Measurements from ENCODE around the gene LONRF3.

The LONRF3 gene

GRCh38 chrX:118974908-118975671 lies 672 bp downstream of the LONRF3 start:
- DNase-seq (ENCODE audit: low read depth): no peak
- H3K4me3 ChIP-seq (ENCODE audit: low read depth, low read length): peak overlapping the region; percentile 11

GRCh38 chrX:118975831-118976598 lies 1.6 kb downstream of the LONRF3 start:
- peak; percentile 13 for DNase-seq (ENCODE audit: low read depth)
- no peak for TF ChIP-seq CTCF (conservative IDR thresholded peaks at IDR 0.05; ENCODE audit: low read depth, low read length)
- H3K4me3 ChIP-seq (ENCODE audit: low read depth, low read length): peak overlapping the region; percentile 17

More at GRCh38 chrX:118974908-118975671, 672 bp downstream of the LONRF3 start:
- TF ChIP-seq CTCF (conservative IDR thresholded peaks at IDR 0.05; ENCODE audit: low read depth, low read length): no peak

GRCh38 chrX:118976599-118977340 lies 2.4 kb downstream of the LONRF3 start:
- DNase-seq (ENCODE audit: low read depth): no peak
- TF ChIP-seq CTCF (conservative IDR thresholded peaks at IDR 0.05; ENCODE audit: low read depth, low read length): no peak

GRCh38 chrX:118977424-118977823 lies 3.0 kb downstream of the LONRF3 start:
- no peak for TF ChIP-seq CTCF (conservative IDR thresholded peaks at IDR 0.05; ENCODE audit: low read depth, low read length)
- DNase-seq (ENCODE audit: low read depth): no peak
- H3K4me3 ChIP-seq (ENCODE audit: low read depth, low read length): no peak overlapping the region

More at GRCh38 chrX:118976599-118977340, 2.4 kb downstream of the LONRF3 start:
- H3K4me3 ChIP-seq (ENCODE audit: low read depth, low read length): no peak overlapping the region

GRCh38 chrX:118978451-118978850 lies 4.0 kb downstream of the LONRF3 start:
- DNase-seq (ENCODE audit: low read depth): no peak
- no peak overlapping the region for H3K4me3 ChIP-seq (ENCODE audit: low read depth, low read length)
- no peak for TF ChIP-seq CTCF (conservative IDR thresholded peaks at IDR 0.05; ENCODE audit: low read depth, low read length)

GRCh38 chrX:118980761-118981160 lies 6.3 kb downstream of the LONRF3 start:
- no peak overlapping the region for H3K4me3 ChIP-seq (ENCODE audit: low read depth, low read length)
- TF ChIP-seq CTCF (conservative IDR thresholded peaks at IDR 0.05; ENCODE audit: low read depth, low read length): no peak
- no peak for DNase-seq (ENCODE audit: low read depth)

Data from choroid plexus epithelial cell (primary cell).